ENCODE data around the gene PGLYRP2. TPM values are rescaled to one million over a fixed set of nuclear protein-coding genes. Genes with fewer than 3 reads are reported as not detected.
A peak's percentile ranks its signal among the peaks of the same experiment; 100 is the strongest.

The PGLYRP2 gene
- total and polyA plus RNA-seq, 9 of the 15 experiments (the other 6 are each of a cell fraction or from before 2014, with no cell fraction given) = not detected

DNA sequence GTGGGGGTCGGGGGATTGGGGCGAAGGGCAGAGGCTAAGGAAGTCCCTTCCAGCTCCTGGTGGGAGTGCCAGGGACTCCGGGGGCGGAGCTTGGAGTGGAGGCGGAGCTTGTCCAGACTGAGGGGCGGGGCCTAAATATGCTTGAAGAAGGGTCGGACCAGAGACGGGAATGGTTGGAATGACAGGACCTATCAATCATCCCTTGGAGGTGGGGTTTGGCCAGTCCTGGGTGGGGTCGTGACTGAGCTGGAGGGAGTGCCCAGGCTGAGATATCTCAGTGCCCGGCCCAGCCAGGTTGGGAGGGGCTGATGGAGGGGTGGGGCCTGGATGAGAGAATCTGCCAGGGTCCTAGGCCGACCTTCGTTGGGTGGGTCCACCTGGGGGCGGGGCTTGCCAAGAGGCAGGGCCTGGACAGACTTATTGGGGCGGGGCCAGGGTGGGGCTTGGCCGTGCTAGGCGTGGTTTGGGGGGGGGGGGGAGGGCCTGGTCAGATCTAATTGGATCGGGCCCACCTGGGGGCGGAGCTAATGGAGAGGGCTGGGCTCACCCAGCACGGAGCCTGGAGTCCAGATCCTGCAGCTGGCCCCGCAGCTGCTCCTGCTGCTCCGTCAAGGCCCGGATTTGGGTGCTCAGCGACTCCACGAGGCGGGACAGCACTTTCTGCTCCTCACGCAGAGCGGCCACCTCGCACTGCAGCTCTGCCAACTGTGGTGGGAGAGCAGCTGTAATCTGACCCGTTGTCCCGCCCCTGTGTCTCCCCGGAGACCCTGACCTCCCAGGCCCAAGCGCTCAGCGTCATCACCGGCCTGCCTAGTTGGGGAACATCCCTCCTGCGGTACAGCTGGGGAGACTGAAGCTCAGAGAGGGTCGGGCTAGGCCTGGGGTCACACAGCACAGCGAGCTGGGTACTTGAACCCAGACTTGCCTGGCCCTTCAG lies 26.9 kb downstream of the PGLYRP2 start (continued):
- TF ChIP-seq, protein P1, sequence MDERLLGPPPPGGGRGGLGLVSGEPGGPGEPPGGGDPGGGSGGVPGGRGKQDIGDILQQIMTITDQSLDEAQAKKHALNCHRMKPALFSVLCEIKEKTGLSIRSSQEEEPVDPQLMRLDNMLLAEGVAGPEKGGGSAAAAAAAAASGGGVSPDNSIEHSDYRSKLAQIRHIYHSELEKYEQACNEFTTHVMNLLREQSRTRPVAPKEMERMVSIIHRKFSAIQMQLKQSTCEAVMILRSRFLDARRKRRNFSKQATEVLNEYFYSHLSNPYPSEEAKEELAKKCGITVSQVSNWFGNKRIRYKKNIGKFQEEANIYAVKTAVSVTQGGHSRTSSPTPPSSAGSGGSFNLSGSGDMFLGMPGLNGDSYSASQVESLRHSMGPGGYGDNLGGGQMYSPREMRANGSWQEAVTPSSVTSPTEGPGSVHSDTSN (CRISPR knock-in tag; IDR thresholded peaks at IDR 0.05; ENCODE audit: low read depth) = peak; percentile 88
- TF ChIP-seq, protein P1 (tag; conservative IDR thresholded peaks at IDR 0.05; ENCODE audit: low read depth) = peak; percentile 97
- TF ChIP-seq CREB1 (IDR thresholded peaks at IDR 0.05) = no peak; the same call in 1 of the 2 replicates
- peak; percentile 53 for TF ChIP-seq CREB1 (CRISPR knock-in tag; IDR thresholded peaks at IDR 0.05)
- TF ChIP-seq TARDBP (IDR thresholded peaks at IDR 0.05) = no peak
- no peak for TF ChIP-seq ESRRB (CRISPR knock-in tag; IDR thresholded peaks at IDR 0.05; ENCODE audit: borderline replicate concordance)
- TF ChIP-seq, protein P2, sequence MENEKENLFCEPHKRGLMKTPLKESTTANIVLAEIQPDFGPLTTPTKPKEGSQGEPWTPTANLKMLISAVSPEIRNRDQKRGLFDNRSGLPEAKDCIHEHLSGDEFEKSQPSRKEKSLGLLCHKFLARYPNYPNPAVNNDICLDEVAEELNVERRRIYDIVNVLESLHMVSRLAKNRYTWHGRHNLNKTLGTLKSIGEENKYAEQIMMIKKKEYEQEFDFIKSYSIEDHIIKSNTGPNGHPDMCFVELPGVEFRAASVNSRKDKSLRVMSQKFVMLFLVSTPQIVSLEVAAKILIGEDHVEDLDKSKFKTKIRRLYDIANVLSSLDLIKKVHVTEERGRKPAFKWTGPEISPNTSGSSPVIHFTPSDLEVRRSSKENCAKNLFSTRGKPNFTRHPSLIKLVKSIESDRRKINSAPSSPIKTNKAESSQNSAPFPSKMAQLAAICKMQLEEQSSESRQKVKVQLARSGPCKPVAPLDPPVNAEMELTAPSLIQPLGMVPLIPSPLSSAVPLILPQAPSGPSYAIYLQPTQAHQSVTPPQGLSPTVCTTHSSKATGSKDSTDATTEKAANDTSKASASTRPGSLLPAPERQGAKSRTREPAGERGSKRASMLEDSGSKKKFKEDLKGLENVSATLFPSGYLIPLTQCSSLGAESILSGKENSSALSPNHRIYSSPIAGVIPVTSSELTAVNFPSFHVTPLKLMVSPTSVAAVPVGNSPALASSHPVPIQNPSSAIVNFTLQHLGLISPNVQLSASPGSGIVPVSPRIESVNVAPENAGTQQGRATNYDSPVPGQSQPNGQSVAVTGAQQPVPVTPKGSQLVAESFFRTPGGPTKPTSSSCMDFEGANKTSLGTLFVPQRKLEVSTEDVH (IDR thresholded peaks at IDR 0.05; ENCODE audit: low read depth, partially characterized antibody) = no peak
- peak; percentile 28 for TF ChIP-seq HMGN3 (IDR thresholded peaks at IDR 0.05; ENCODE audit: borderline replicate concordance, extremely low read depth, insufficient read length, low read depth, low read length)
- peak; percentile 94 for TF ChIP-seq BCOR (IDR thresholded peaks at IDR 0.05)
- TF ChIP-seq ZKSCAN3 (CRISPR knock-in tag; IDR thresholded peaks at IDR 0.05) = no peak
- TF ChIP-seq, protein P3, sequence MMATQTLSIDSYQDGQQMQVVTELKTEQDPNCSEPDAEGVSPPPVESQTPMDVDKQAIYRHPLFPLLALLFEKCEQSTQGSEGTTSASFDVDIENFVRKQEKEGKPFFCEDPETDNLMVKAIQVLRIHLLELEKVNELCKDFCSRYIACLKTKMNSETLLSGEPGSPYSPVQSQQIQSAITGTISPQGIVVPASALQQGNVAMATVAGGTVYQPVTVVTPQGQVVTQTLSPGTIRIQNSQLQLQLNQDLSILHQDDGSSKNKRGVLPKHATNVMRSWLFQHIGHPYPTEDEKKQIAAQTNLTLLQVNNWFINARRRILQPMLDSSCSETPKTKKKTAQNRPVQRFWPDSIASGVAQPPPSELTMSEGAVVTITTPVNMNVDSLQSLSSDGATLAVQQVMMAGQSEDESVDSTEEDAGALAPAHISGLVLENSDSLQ (IDR thresholded peaks at IDR 0.05) = peak; percentile 98
- TF ChIP-seq CSDE1 (IDR thresholded peaks at IDR 0.05) = no peak
- TF ChIP-seq LCOR (CRISPR knock-in tag; IDR thresholded peaks at IDR 0.05) = no peak
- no peak for TF ChIP-seq HDAC6 (IDR thresholded peaks at IDR 0.05; ENCODE audit: low read depth, low read length)
- TF ChIP-seq NFRKB (IDR thresholded peaks at IDR 0.05; ENCODE audit: low read depth) = no peak
- peak; percentile 61 for TF ChIP-seq SP1 (CRISPR knock-in tag; IDR thresholded peaks at IDR 0.05)
- TF ChIP-seq CREM (IDR thresholded peaks at IDR 0.05; ENCODE audit: low read depth) = peak; percentile 53; the same call in 1 of the 2 replicates
